Esophagus squamous epithelium (tissue), 4 donors: Measurements from ENCODE around the gene ARGLU1.

Source experiments
- POLR2A ChIP-seq, 4 donors: fragments of 450-650 bp; IDR thresholded peaks; one replicate each; pipeline ENCODE4 v1.6.1; 2017; ENCODE audit warnings: antibody characterized with exemption in 4 of 4, mild to moderate bottlenecking in 4 of 4, moderate library complexity in 3 of 4
- TF ChIP-seq, protein P1 (sequence below), 6 experiments: fragments of 450-650 bp in 4 of 6; fragments of 200-600 bp in 2 of 6; sonication (generic) in 2 of 6; IDR thresholded peaks; one replicate each; pipeline ENCODE4 v1.5.1; 2016 to 2019; ENCODE audit warnings: antibody characterized with exemption in 6 of 6, mild to moderate bottlenecking in 4 of 6, moderate library complexity in 4 of 6

DNA sequence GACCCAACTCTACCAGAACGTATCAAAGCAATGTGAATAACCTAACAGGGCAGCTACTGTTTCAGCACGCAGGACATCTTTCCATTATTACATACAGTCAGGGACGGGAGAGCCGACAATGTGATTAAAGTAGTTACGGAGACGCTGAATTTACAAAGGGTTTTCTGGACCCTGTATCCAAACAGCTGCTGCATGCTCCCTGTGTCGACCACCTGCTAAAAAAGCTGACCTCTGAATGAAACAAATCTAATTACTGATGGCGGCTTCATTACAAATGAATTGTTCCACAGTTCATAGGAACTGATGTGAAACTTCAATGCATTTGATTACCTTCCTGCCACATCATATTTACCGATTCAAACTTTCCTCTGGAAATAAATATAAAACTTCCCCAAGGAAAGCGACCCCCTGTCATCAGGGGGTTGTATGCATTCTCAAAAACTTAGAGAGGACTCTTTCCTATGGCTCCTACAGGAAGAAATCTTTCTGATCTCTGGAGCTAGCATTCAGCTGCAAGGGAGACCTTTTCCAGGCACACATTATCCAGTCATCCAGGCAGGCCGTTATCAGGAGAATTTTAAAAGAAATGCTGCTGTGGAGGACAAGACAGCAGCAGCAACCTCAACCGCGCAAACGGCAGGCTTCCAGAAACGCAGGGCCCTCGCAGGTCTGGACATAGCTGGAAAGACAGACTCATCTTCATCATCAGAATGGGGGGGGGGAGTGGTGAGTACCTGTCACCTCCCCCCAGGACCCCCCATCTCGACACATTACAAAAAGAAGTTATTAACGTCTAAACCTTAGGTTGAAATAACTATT lies 35.6 kb downstream of the ARGLU1 start:
- TF ChIP-seq, protein P1, sequence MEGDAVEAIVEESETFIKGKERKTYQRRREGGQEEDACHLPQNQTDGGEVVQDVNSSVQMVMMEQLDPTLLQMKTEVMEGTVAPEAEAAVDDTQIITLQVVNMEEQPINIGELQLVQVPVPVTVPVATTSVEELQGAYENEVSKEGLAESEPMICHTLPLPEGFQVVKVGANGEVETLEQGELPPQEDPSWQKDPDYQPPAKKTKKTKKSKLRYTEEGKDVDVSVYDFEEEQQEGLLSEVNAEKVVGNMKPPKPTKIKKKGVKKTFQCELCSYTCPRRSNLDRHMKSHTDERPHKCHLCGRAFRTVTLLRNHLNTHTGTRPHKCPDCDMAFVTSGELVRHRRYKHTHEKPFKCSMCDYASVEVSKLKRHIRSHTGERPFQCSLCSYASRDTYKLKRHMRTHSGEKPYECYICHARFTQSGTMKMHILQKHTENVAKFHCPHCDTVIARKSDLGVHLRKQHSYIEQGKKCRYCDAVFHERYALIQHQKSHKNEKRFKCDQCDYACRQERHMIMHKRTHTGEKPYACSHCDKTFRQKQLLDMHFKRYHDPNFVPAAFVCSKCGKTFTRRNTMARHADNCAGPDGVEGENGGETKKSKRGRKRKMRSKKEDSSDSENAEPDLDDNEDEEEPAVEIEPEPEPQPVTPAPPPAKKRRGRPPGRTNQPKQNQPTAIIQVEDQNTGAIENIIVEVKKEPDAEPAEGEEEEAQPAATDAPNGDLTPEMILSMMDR (IDR thresholded peaks at IDR 0.05): no peak
- no peak for TF ChIP-seq POLR2A (IDR thresholded peaks at IDR 0.05)
